PFSK-1 (cell line): ENCODE data around the gene UCMA.

Experiments
- FOXP2 ChIP-seq: optimal IDR thresholded peaks from 2 replicates; pipeline ENCODE3; 2011; ENCODE audit warnings: borderline replicate concordance, control low read depth, inconsistent platforms; ENCODE audit not compliant: insufficient read depth; ENCODE audit errors: extremely low read length, extremely low read depth
- POLR2AphosphoS5 ChIP-seq: IDR thresholded peaks from 2 replicates; pipeline ENCODE4 v1.6.1; 2012; ENCODE audit warnings: low read depth, mild to moderate bottlenecking, control low read depth, low read length, moderate library complexity
- SIN3A ChIP-seq: IDR thresholded peaks from 2 replicates; pipeline ENCODE4 v1.6.1; 2012; ENCODE audit warnings: mild to moderate bottlenecking, low read length, moderate library complexity, borderline replicate concordance; ENCODE audit not compliant: insufficient read depth
- TAF1 ChIP-seq: IDR thresholded peaks from 2 replicates; pipeline ENCODE4 v1.6.1; 2012; ENCODE audit warnings: low read length, control low read depth, borderline replicate concordance; ENCODE audit not compliant: insufficient read depth

- TF ChIP-seq FOXP2: no peak
- TF ChIP-seq POLR2AphosphoS5: no peak
- no peak for TF ChIP-seq SIN3A
- TF ChIP-seq TAF1: no peak
Observed at GRCh38 chr10:13180788-13181187, 53.4 kb downstream of the UCMA start.
